Heart left ventricle (tissue), 16 donors: ENCODE data around the gene CCDC159. TPM values are rescaled to one million over a fixed set of nuclear protein-coding genes. Genes with fewer than 3 reads are reported as not detected.

ENCODE experiments used
- ATAC-seq, 4 donors: fragments of 200-7000 bp; cut with Tn5 transposase; one replicate each; pipeline ENCODE4 v1.9.1; 2020 to 2022; ENCODE audit warnings: moderate library complexity in 4 of 4, mild to moderate bottlenecking in 3 of 4, moderate number of reproducible peaks in 1 of 4
- DNase-seq, 5 donors: peaks; one replicate each; pipeline ENCODE4 v3.0.0-alpha.2; 2020
- H3K27ac ChIP-seq, 12 donors: fragments of 200-600 bp; sonication (generic) in 4 of 12; one replicate each; pipeline versions ENCODE4 v1.5.0 to v1.8.0; 2016 to 2022; ENCODE audit warnings: mild to moderate bottlenecking in 2 of 12
- H3K27me3 ChIP-seq, 9 donors: fragments of 200-600 bp; sonication (generic) in 2 of 9; one replicate each; pipeline versions ENCODE4 v1.5.1 to v1.8.0; 2016 to 2022; ENCODE audit warnings: mild to moderate bottlenecking in 3 of 9
- H3K36me3 ChIP-seq, 9 donors: fragments of 200-600 bp; sonication (generic) in 2 of 9; one replicate each; pipeline versions ENCODE4 v1.5.0 to v1.8.0; 2018 to 2022; ENCODE audit warnings: mild to moderate bottlenecking in 2 of 9
- H3K4me1 ChIP-seq, 12 donors: fragments of 200-600 bp; sonication (generic) in 4 of 12; one replicate each; pipeline versions ENCODE4 v1.5.0 to v1.8.0; 2016 to 2022; ENCODE audit warnings: mild to moderate bottlenecking in 3 of 12
- H3K4me3 ChIP-seq, 12 donors: fragments of 200-600 bp; sonication (generic) in 4 of 12; one replicate each; pipeline versions ENCODE4 v1.5.0 to v1.8.0; 2017 to 2022; ENCODE audit warnings: mild to moderate bottlenecking in 9 of 12, moderate library complexity in 4 of 12
- H3K9me3 ChIP-seq, 12 donors: fragments of 200-600 bp; sonication (generic) in 4 of 12; one replicate each; pipeline versions ENCODE4 v1.5.0 to v1.8.0; 2016 to 2022; ENCODE audit warnings: mild to moderate bottlenecking in 1 of 12
- POLR2A ChIP-seq, 2 donors: fragments of 450-650 bp; IDR thresholded peaks; one replicate each; pipeline ENCODE4 v1.6.1; 2017; ENCODE audit warnings: antibody characterized with exemption in 2 of 2, mild to moderate bottlenecking in 2 of 2, moderate library complexity in 2 of 2
- whole genome bisulfite sequencing, 4 donors: extraction: QIAGEN DNeasy Blood & Tissue Kit in 2 of 4; methylation state at CpG; one replicate each; pipeline versions ENCODE4 v1.1.5 to v1.1.7; 2013 to 2018; 5-methylcytosine and 5-hydroxymethylcytosine counted together
- intact Hi-C, 10 donors: fragments of 100-400 bp; cut with DNase I; formaldehyde crosslinking; loops; one replicate each; pipeline versions ENCODE4 v1.11.1 to v1.14.2; 2022
- polyA plus RNA-seq, 2 donors: library from polyadenylated mRNA; stranded (reverse); fragments of 200-250 nt; gene quantifications; one replicate each; pipeline ENCODE4 v1.2.3, GENCODE V29; 2013
- total RNA-seq, 9 donors: library from RNA; depleted of rRNA in 2 of 9; stranded (reverse); fragments of >200 nt in 2 of 9; fragmentation: NEBNext Ultra II Directional in 3 of 9; extraction: Animal tissue kit (Norgen Biotek cat#: 25700) in 3 of 9; gene quantifications; one replicate each; pipeline versions ENCODE4 v1.1.0 to v1.2.4, GENCODE V29; 2016 to 2023
- TF ChIP-seq, protein P1 (sequence below), 12 donors: fragments of 200-600 bp; sonication (generic) in 4 of 12; IDR thresholded peaks; one replicate each; pipeline versions ENCODE4 v1.5.0 to v1.8.0; 2018 to 2022; ENCODE audit warnings: antibody characterized with exemption in 12 of 12, mild to moderate bottlenecking in 5 of 12
- donor health status: ischemic (EF 13 %, LVEDD 7.1; RV severe dilation, severe dysfunction).
- donor health status: healthy with polysubstance abuse.
- donor health status: DM: no; HTN: yes; CAD: no.
- donor health status: DM: no; HTN: no; CAD: no.
- donor health status: ischemic (EF 25% LVEDD 6.9; RV normal size, moderate dysfunction).
- donor health status: ischemic (EF 25% LVEDD 5.7; RV mildly dilated, moderate dysfunction).
- donor health status: healthy.
- donor health status: DM: yes; HTN: yes; CAD: no.
- donor health status: ischemic (EF 35%, LVEDD 5.7; RV mildly dilated, moderate dysfunction).
- donor health status: nonischemic (EF 11% LVEDD 7.7; RV severe dilation, severe dysfunction).
- donor health status: DM: yes; HTN: yes; CAD: no.
- donor health status: PGD.
- donor health status: ischemic (EF 29% LVEDD 5.4; RV normal size, mild dysfunction).
- donor health status: nonischemic (EF 23%, LVEDD 6.1; RV moderate dilation, normal function).

The CCDC159 gene
- total and polyA plus RNA-seq, 11 donors = 11.5 to 34.9 (median 21.9) TPM

DNA sequence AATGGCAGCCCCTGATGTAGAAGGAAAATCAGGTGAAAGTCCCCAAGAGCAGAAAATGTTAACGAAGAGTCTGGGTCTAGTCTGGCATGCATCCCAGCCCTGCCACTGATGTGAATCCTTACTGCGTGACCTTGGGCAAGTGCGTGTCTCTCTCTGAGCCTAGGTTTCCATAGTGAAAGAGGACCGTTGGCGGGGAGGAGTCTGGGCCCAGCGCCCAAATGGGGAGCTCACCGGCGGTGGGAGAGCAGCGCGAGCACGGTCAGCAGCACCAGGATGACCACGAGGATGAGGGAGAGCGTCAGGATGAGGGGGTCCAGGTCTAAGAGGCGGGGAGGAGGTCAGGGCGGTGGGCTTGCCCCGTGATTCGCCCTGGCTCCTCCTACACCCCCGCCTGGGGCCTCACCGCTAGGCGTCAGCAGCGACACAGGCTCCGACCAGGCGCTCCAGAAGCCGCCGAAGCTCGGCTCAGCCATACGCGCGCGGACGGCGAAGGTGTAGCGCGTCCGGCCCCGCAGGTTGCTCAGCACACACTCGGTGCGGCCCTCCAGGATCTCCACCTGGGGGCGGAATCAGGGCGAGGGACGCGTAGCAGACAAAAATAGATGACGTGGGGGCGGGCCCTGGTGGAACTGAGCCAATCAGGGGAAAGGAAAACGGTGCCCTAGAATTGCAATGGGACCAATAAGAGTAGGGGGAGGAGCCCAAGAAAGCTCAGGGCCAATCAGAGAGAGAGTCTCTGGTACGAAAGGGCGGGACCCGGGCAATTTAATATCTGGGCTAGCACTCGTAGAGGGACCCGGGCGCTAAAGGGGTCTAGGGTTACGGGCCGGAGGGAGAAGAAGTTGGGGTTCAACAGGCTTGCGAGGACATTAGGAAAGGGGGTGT, 34.6 kb downstream of the CCDC159 start:
- H3K9me3 ChIP-seq = no peaks in the 10 kb centered on the region
- H3K27ac ChIP-seq = peak overlapping the region; percentile 35 to 89 (median 84)
- TF ChIP-seq POLR2A (IDR thresholded peaks at IDR 0.05) = peak in 1 of 2 donors; percentile 87
- TF ChIP-seq, protein P1, sequence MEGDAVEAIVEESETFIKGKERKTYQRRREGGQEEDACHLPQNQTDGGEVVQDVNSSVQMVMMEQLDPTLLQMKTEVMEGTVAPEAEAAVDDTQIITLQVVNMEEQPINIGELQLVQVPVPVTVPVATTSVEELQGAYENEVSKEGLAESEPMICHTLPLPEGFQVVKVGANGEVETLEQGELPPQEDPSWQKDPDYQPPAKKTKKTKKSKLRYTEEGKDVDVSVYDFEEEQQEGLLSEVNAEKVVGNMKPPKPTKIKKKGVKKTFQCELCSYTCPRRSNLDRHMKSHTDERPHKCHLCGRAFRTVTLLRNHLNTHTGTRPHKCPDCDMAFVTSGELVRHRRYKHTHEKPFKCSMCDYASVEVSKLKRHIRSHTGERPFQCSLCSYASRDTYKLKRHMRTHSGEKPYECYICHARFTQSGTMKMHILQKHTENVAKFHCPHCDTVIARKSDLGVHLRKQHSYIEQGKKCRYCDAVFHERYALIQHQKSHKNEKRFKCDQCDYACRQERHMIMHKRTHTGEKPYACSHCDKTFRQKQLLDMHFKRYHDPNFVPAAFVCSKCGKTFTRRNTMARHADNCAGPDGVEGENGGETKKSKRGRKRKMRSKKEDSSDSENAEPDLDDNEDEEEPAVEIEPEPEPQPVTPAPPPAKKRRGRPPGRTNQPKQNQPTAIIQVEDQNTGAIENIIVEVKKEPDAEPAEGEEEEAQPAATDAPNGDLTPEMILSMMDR (IDR thresholded peaks at IDR 0.05) = peak; percentile 50 to 90 (median 79)
- peaks cover under 1 to 74% (median 41%) of the 10 kb centered on the region in 12 donors for H3K4me1 ChIP-seq
- ATAC-seq (peak; percentile 88 to 93 (median 92)), DNase-seq (peak; percentile 95 to 96 (median 96))
- peak overlapping the region; percentile 47 to 85 (median 66) for H3K4me3 ChIP-seq
- peaks cover 0 to 16% (median 3%) of the 10 kb centered on the region in 9 donors for H3K27me3 ChIP-seq
- WGBS, 4 donors = 2 to 3% (median 2%) methylated on average over 34 to 54 of the region's 54 CpGs
- intact Hi-C loops = loop anchor here in 7 of 10 donors (1.0 to 10.0 kb wide), 13 partner anchors 34 to 206 kb away; partner anchors contain the start of genes ODAD3 (in 3 of the 7), PRKCSH (in 3 of the 7), ELAVL3 (in 2 of the 7) and CCDC159 (in 1 of the 7)
- peaks cover 0 to 7% (median 5%) of the 10 kb centered on the region in 9 donors for H3K36me3 ChIP-seq

- no peak for TF ChIP-seq POLR2A (IDR thresholded peaks at IDR 0.05)
- TF ChIP-seq, protein P1 (IDR thresholded peaks at IDR 0.05) = peak; percentile 36 to 72 (median 58)
- H3K9me3 ChIP-seq = no peaks in the 10 kb centered on the region
- H3K4me1 ChIP-seq = peaks cover 0 to 61% (median 29%) of the 10 kb centered on the region in 12 donors
- peak; percentile 30 to 83 (median 59) for DNase-seq
- H3K4me3 ChIP-seq = peak overlapping the region; percentile 33 to 62 (median 54)
- ATAC-seq = no peak
- peaks cover 0 to 5% (median 1%) of the 10 kb centered on the region in 9 donors for H3K36me3 ChIP-seq
- 1 to 4% (median 3%) methylated on average over 29 to 65 of the region's 65 CpGs for WGBS, 4 donors
- intact Hi-C loops = loop anchor here in 6 of 10 donors (5.0 to 10.0 kb wide), 11 partner anchors 34 to 204 kb away; partner anchors contain the start of genes ELAVL3 (in 2 of the 6), ODAD3 (in 2 of the 6), PRKCSH (in 2 of the 6) and CCDC159 (in 1 of the 6)
- peak overlapping the region in 2 of 12 donors; percentile 64 to 73 for H3K27ac ChIP-seq
- H3K27me3 ChIP-seq = peaks cover 0 to 16% (median 3%) of the 10 kb centered on the region in 9 donors
Measured at GRCh38 chr19:11382898-11383705, 36.8 kb downstream of the CCDC159 start.

DNA sequence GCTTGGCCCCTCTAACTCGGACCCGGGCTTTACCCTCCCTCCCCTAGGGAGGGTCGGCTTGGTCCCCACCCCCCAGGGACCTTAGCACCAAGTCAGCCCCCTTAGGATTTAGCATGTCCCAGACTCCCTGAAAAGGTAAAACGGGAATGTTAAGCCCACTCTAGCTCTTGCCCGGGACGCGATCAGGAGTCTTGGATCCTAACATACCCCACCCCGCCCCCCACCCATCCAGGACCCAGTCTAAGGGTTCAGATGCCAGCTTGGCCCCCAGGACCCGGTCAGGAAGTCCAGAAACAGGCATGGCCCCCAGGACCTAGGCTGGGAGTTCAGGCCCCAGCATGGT, 37.4 kb downstream of the CCDC159 start:
- Histone ChIP-seq H3K9me3 (no peaks in the 10 kb centered on the region), H3K4me3 (peak overlapping the region; percentile 33 to 62 (median 54)), H3K36me3 (no peaks in the 10 kb centered on the region), H3K27me3 (peaks cover 0 to 16% (median 3%) of the 10 kb centered on the region in 9 donors), H3K4me1 (peaks cover 0 to 56% (median 29%) of the 10 kb centered on the region in 12 donors), H3K27ac (peak overlapping the region in 5 of 12 donors; percentile 44 to 73 (median 57))
- ATAC-seq (no peak), DNase-seq (no peak)
- TF ChIP-seq POLR2A (IDR thresholded peaks at IDR 0.05) = no peak
- TF ChIP-seq, protein P1 (IDR thresholded peaks at IDR 0.05) = no peak
- WGBS, 4 donors = 0 to 2% (median 1%) methylated on average over 6 to 9 of the region's 9 CpGs
- intact Hi-C loops = loop anchor here in 6 of 10 donors (5.0 to 10.0 kb wide), 11 partner anchors 34 to 204 kb away; partner anchors contain the start of genes ELAVL3 (in 2 of the 6), ODAD3 (in 2 of the 6), PRKCSH (in 2 of the 6) and CCDC159 (in 1 of the 6)
